SK-N-SH (cell line): ENCODE measurements around the gene SLC16A12. TPM values are rescaled to one million over a fixed set of nuclear protein-coding genes. Genes with fewer than 3 reads are reported as not detected.

Source experiments
- CTCF ChIA-PET: fragments of 300-600, 350-600 bp; formaldehyde crosslinking; extraction: SDS; loops from one replicate; lab custom pipeline; 2021; lab: Yijun Ruan, JAX
- POLR2A ChIA-PET: fragments of 350-600 bp; sonication (Branson Sonifier 250); formaldehyde crosslinking; extraction: SDS; loops from one replicate; lab custom pipeline; 2020; ENCODE audit warnings: antibody characterized with exemption, inconsistent platforms; lab: Yijun Ruan, JAX
- DNase-seq: peaks from one replicate; pipeline ENCODE4 v3.0.0; 2012
- H2AFZ ChIP-seq: fragments of 200-600 bp; sonication (generic); 2 replicates; pipeline ENCODE4 v1.8.1; 2016; ENCODE audit warnings: antibody characterized with exemption, mild to moderate bottlenecking, low read depth
- H3F3A ChIP-seq: fragments of 200-600 bp; sonication (generic); replicated peaks from 2 replicates; pipeline ENCODE3; 2016; ENCODE audit warnings: antibody characterized with exemption, mild to moderate bottlenecking; ENCODE audit not compliant: insufficient read depth
- H3K27ac ChIP-seq, 2 experiments: fragments of 200-500 bp in 1 of 2; fragments of 200-600 bp in 1 of 2; sonication (Bioruptor generic) in 1 of 2; sonication (generic), shearing (Covaris generic) in 1 of 2; 2 replicates each; pipeline versions ENCODE4 v1.5.1 to v1.6.1; 2014 to 2016; ENCODE audit warnings: low read depth in 2 of 2, inconsistent platforms in 1 of 2, low read length in 1 of 2, mild to moderate bottlenecking in 1 of 2, mixed read lengths in 1 of 2
- H3K27me3 ChIP-seq: fragments of 200-600 bp; sonication (generic), shearing (Covaris generic); 2 replicates; pipeline ENCODE4 v1.6.1; 2016; ENCODE audit warnings: mixed run types; ENCODE audit not compliant: insufficient read depth
- H3K36me3 ChIP-seq, 2 experiments: fragments of 200-500 bp in 1 of 2; fragments of 200-600 bp in 1 of 2; sonication (Bioruptor generic) in 1 of 2; sonication (generic) in 1 of 2; replicated peaks in 1 of 2; 2 replicates each; pipeline versions ENCODE3 to v1.5.1; 2014 to 2016; ENCODE audit warnings: low read length in 1 of 2, mild to moderate bottlenecking in 1 of 2; ENCODE audit not compliant: insufficient read depth in 2 of 2, control insufficient read depth in 1 of 2
- H3K4me1 ChIP-seq, 2 experiments: fragments of 200-500 bp in 1 of 2; fragments of 200-600 bp in 1 of 2; sonication (Bioruptor generic) in 1 of 2; sonication (generic), shearing (Covaris generic) in 1 of 2; 2 replicates each; pipeline versions ENCODE4 v1.5.1 to v1.6.1; 2014 to 2016; ENCODE audit warnings: low read depth in 1 of 2, low read length in 1 of 2, mixed run types in 1 of 2; ENCODE audit not compliant: insufficient read depth in 2 of 2, control insufficient read depth in 1 of 2
- H3K4me2 ChIP-seq: fragments of 200-600 bp; sonication (generic), shearing (Covaris generic); 2 replicates; pipeline ENCODE4 v1.6.1; 2017; ENCODE audit warnings: mixed run types
- H3K4me3 ChIP-seq, 2 experiments: fragments of 200-500 bp in 1 of 2; fragments of 200-600 bp in 1 of 2; sonication (Bioruptor generic) in 1 of 2; sonication (generic), shearing (Covaris generic) in 1 of 2; 2 replicates each; pipeline versions ENCODE4 v1.5.1 to v1.8.1; 2014 to 2016; ENCODE audit warnings: low read depth in 2 of 2, inconsistent platforms in 1 of 2, low read length in 1 of 2, mild to moderate bottlenecking in 1 of 2, mixed read lengths in 1 of 2, moderate library complexity in 1 of 2
- H3K79me2 ChIP-seq: fragments of 200-600 bp; sonication (generic); 2 replicates; pipeline ENCODE4 v1.8.1; 2017; ENCODE audit warnings: mild to moderate bottlenecking; ENCODE audit not compliant: insufficient read depth
- H3K9ac ChIP-seq: fragments of 200-600 bp; sonication (generic); 2 replicates; pipeline ENCODE4 v1.6.1; 2017; ENCODE audit warnings: mixed run types
- H3K9me2 ChIP-seq: fragments of 200-600 bp; sonication (generic); 2 replicates; pipeline ENCODE4 v1.6.1; 2017; ENCODE audit warnings: mixed run types
- H3K9me3 ChIP-seq: fragments of 200-600 bp; sonication (generic); 2 replicates; pipeline ENCODE4 v1.6.1; 2017; ENCODE audit warnings: mixed run types, mild to moderate bottlenecking, moderate library complexity
- H4K20me1 ChIP-seq: fragments of 200-600 bp; sonication (generic); 2 replicates; pipeline ENCODE4 v1.6.1; 2017; ENCODE audit warnings: mild to moderate bottlenecking, mixed run types; ENCODE audit not compliant: insufficient read depth
- ELF1 ChIP-seq: IDR thresholded peaks from 2 replicates; pipeline ENCODE4 v1.4.0; 2012
- EZH2phosphoT487 ChIP-seq: fragments of 200-600 bp; sonication (generic); IDR thresholded peaks from 2 replicates; pipeline ENCODE4 v1.6.1; 2017; ENCODE audit warnings: low read depth, mixed run types, mild to moderate bottlenecking, antibody characterized with exemption, moderate library complexity, borderline replicate concordance
- FOXJ3 ChIP-seq: sonication (generic); formaldehyde crosslinking; IDR thresholded peaks from 2 replicates; pipeline ENCODE4 v1.5.1; 2020; ENCODE audit warnings: mild to moderate bottlenecking, missing genetic modification reagents
- GABPA ChIP-seq: IDR thresholded peaks from 2 replicates; pipeline ENCODE4 v1.4.0; 2012; ENCODE audit warnings: low read depth, mild to moderate bottlenecking
- GATA2 ChIP-seq: sonication (generic); formaldehyde crosslinking; IDR thresholded peaks from 2 replicates; pipeline ENCODE4 v1.5.0; 2020; ENCODE audit warnings: mild to moderate bottlenecking, missing genetic modification reagents
- MAX ChIP-seq: IDR thresholded peaks from 2 replicates; pipeline ENCODE4 v1.4.0; 2012; ENCODE audit warnings: low read depth
- MEF2A ChIP-seq: IDR thresholded peaks from 2 replicates; pipeline ENCODE4 v1.4.0; 2012; ENCODE audit warnings: low read depth, borderline replicate concordance
- NRF1 ChIP-seq: IDR thresholded peaks from 2 replicates; pipeline ENCODE4 v1.6.1; 2012; ENCODE audit warnings: low read depth, mild to moderate bottlenecking, low read length
- REST ChIP-seq: IDR thresholded peaks from 2 replicates; pipeline ENCODE4 v1.6.1; 2012; ENCODE audit warnings: mild to moderate bottlenecking, low read depth, low read length, moderate library complexity
- RFX5 ChIP-seq: IDR thresholded peaks from 2 replicates; pipeline ENCODE4 v1.6.1; 2012; ENCODE audit warnings: mild to moderate bottlenecking, improper control_type of control experiment, low read length
- RXRA ChIP-seq: IDR thresholded peaks from 2 replicates; pipeline ENCODE4 v1.4.0; 2012; ENCODE audit warnings: low read depth, mild to moderate bottlenecking, borderline replicate concordance
- SIN3A ChIP-seq: IDR thresholded peaks from 2 replicates; pipeline ENCODE4 v1.6.1; 2012; ENCODE audit warnings: low read depth, mild to moderate bottlenecking, low read length, moderate library complexity, borderline replicate concordance
- TAF1 ChIP-seq: IDR thresholded peaks from 2 replicates; pipeline ENCODE4 v1.6.1; 2012; ENCODE audit warnings: low read depth, mild to moderate bottlenecking, low read length, moderate library complexity, borderline replicate concordance
- TCF12 ChIP-seq: IDR thresholded peaks from 2 replicates; pipeline ENCODE4 v1.4.0; 2012
- USF1 ChIP-seq: IDR thresholded peaks from 2 replicates; pipeline ENCODE4 v1.4.0; 2012; ENCODE audit warnings: low read depth, borderline replicate concordance
- YY1 ChIP-seq: IDR thresholded peaks from 2 replicates; pipeline ENCODE4 v1.4.0; 2012; ENCODE audit warnings: low read depth, mild to moderate bottlenecking
- WGBS: methylation state at CpG from one replicate; pipeline ENCODE4 v1.1.6; 2017; ENCODE audit warnings: low lambda C conversion rate; 5-methylcytosine and 5-hydroxymethylcytosine counted together
- polyA plus RNA-seq, 3 experiments: library from polyadenylated mRNA; depleted of rRNA; stranded (reverse); fragments of >200 nt; gene quantifications; 2 replicates each; pipeline ENCODE4 v1.2.3, GENCODE V29; 2012
- TF ChIP-seq, protein P1 (sequence below): IDR thresholded peaks from 2 replicates; pipeline ENCODE4; 2012

SLC16A12 gene
- polyA plus RNA-seq, 1 of the 3 experiments (the other 2 are of a cell fraction) = 0.13 TPM

DNA sequence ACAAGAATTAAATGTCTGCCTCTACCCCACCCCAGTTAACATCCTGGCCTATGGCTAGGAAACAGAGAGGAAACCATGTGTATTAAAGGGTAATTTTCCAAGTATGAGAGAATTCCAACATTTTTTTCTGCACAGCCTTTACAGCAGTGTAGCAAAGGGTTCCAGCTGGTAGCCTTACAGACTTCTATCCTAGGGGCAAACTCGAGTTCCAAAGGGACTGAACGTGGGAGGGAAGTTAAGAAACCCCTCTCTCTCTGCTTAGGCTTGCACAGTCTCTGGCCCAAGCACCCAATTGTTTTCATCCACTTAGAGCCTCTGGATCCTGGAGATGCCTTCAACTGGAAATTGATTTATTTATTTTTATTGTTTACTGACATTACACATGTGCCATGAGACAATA lies 60.3 kb downstream of the SLC16A12 start (continued):
- TF ChIP-seq, protein P1, sequence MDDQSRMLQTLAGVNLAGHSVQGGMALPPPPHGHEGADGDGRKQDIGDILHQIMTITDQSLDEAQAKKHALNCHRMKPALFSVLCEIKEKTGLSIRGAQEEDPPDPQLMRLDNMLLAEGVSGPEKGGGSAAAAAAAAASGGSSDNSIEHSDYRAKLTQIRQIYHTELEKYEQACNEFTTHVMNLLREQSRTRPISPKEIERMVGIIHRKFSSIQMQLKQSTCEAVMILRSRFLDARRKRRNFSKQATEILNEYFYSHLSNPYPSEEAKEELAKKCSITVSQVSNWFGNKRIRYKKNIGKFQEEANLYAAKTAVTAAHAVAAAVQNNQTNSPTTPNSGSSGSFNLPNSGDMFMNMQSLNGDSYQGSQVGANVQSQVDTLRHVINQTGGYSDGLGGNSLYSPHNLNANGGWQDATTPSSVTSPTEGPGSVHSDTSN = no peak
- TF ChIP-seq RFX5 (no peak), NRF1 (no peak)

DNA sequence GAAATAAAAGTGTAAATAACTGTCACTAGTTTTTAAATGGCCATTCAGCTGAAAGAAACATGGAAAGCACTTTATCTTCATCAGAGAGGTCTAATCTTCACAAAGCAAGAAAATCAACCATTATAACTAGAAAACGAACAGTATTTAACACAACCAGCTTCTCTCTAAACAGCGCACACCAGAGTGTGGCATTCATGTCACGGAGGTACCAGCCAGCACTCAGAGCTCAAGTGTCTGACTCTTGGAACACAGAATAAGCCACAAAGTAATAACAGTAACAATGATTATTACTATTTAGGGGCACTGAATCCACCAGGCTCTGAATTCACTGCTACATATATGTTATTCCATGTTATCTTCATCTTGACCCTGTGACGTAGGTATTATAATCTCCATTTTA lies 60.9 kb downstream of the SLC16A12 start:
- Histone ChIP-seq H3K9me3 (no peaks in the 10 kb centered on the region), H2AFZ (no peak overlapping the region), H3K79me2 (no peaks in the 10 kb centered on the region), H3K36me3 (no peaks in the 10 kb centered on the region), H3K4me2 (no peak overlapping the region), H3K9me2 (no peaks in the 10 kb centered on the region), H4K20me1 (no peaks in the 10 kb centered on the region), H3F3A (peaks cover under 1% of the 10 kb centered on the region), H3K9ac (no peak overlapping the region), H3K4me1 (peaks cover 0 to 26% of the 10 kb centered on the region in 2 experiments; a peak in 2 of 4 replicates), H3K27ac (no peak overlapping the region), H3K27me3 (no peaks in the 10 kb centered on the region), H3K4me3 (no peak overlapping the region)
- ChIA-PET CTCF (no interaction called here), POLR2A (no interaction called here)
- DNase-seq = no peak
- 85% methylated on average over 4 of the region's 4 CpGs for WGBS
- TF ChIP-seq REST (no peak), TCF12 (no peak), MAX (no peak), RXRA (no peak), MEF2A (no peak), ELF1 (no peak), EZH2phosphoT487 (no peak), FOXJ3 (CRISPR knock-in tag) (no peak), SIN3A (no peak), YY1 (no peak), USF1 (no peak), GATA2 (CRISPR knock-in tag) (no peak), GABPA (no peak), TAF1 (no peak)
- TF ChIP-seq, protein P1 = no peak
